HepG2 (cell line): ENCODE measurements around the gene ATOH8. TPM values are rescaled to one million over a fixed set of nuclear protein-coding genes. Genes with fewer than 3 reads are reported as not detected.

ENCODE experiments used
- ATAC-seq: fragments of 200-7000 bp; cut with Tn5 transposase; 3 replicates; pipeline ENCODE4 v1.9.1; 2020; ENCODE audit warnings: mild to moderate bottlenecking, moderate library complexity
- BruUV-seq: library from RNA; stranded (reverse); fragments of 400-500 nt; replicated peaks from 2 replicates; lab custom pipeline; 2021; lab: Mats Ljungman, UMichigan
- CTCF ChIA-PET: fragments of 300-600 bp; formaldehyde crosslinking; extraction: SDS; loops from one replicate; lab custom pipeline; 2021; ENCODE audit warnings: low total read pairs, inconsistent platforms, low intra/inter-chr PET ratio; lab: Yijun Ruan, JAX
- POLR2A ChIA-PET: fragments of 350-600 bp; sonication (Branson Sonifier 250); formaldehyde crosslinking; loops from one replicate; lab custom pipeline; 2020; ENCODE audit warnings: antibody characterized with exemption, inconsistent platforms; lab: Yijun Ruan, JAX
- DNase-seq: peaks from one replicate; pipeline ENCODE4 v3.0.0-alpha.2; 2015; ENCODE audit warnings: low spot score
- FAIRE-seq: peaks from 3 replicates; lab custom pipeline; 2011; peaks lifted over from hg19 to GRCh38; lab: Jason Lieb, UNC
- H2AFZ ChIP-seq: one replicate; pipeline ENCODE4 v1.6.1; 2011; ENCODE audit warnings: low read length, inconsistent platforms
- H3K27ac ChIP-seq: fragments of 300-600 bp; 3 replicates; pipeline ENCODE4 v1.8.0; 2011; ENCODE audit warnings: mixed run types, mild to moderate bottlenecking, mixed read lengths, low read length, inconsistent platforms; ENCODE audit not compliant: insufficient read depth; ENCODE audit errors: extremely low read length
- H3K27me3 ChIP-seq, 2 experiments: fragments of 200-600 bp in 1 of 2; 2 replicates in 1 of 2; 3 replicates in 1 of 2; pipeline versions ENCODE4 v1.6.0 to v1.8.0; 2011; ENCODE audit warnings: low read length in 2 of 2, mild to moderate bottlenecking in 2 of 2, moderate library complexity in 2 of 2, inconsistent platforms in 1 of 2; ENCODE audit not compliant: insufficient read depth in 2 of 2, control insufficient read depth in 1 of 2
- H3K36me3 ChIP-seq, 2 experiments: fragments of 200-600 bp in 1 of 2; replicated peaks in 1 of 2; 2 replicates in 1 of 2; 3 replicates in 1 of 2; pipeline versions ENCODE4 v1.5.1 to v1.8.0; 2011; ENCODE audit warnings: low read length in 2 of 2, inconsistent platforms in 1 of 2; ENCODE audit not compliant: insufficient read depth in 2 of 2, control insufficient read depth in 1 of 2
- H3K4me1 ChIP-seq: 2 replicates; pipeline ENCODE4 v1.5.1; 2012; ENCODE audit warnings: low read length, inconsistent platforms; ENCODE audit not compliant: insufficient read depth
- H3K4me2 ChIP-seq: 2 replicates; pipeline ENCODE4 v1.6.0; 2011; ENCODE audit warnings: low read depth, low read length, inconsistent platforms
- H3K4me3 ChIP-seq, 3 experiments: fragments of 200-600 bp in 1 of 3; sonication (generic), shearing (Covaris generic) in 1 of 3; replicated peaks in 1 of 3; 2 replicates each; pipeline ENCODE4 v1.5.1; 2011 to 2016; ENCODE audit warnings: low read length in 3 of 3, inconsistent platforms in 2 of 3, low read depth in 2 of 3, mild to moderate bottlenecking in 2 of 3, control low read depth in 1 of 3, mixed read lengths in 1 of 3; ENCODE audit not compliant: insufficient read depth in 1 of 3
- H3K79me2 ChIP-seq: one replicate; pipeline ENCODE4 v1.6.1; 2011; ENCODE audit warnings: low read length, inconsistent platforms; ENCODE audit not compliant: insufficient read depth
- H3K9ac ChIP-seq: 2 replicates; pipeline ENCODE4 v1.6.0; 2011; ENCODE audit warnings: mild to moderate bottlenecking, low read depth, low read length, inconsistent platforms; ENCODE audit not compliant: insufficient read depth
- H3K9me3 ChIP-seq: 2 replicates; pipeline ENCODE4 v1.5.1; 2012; ENCODE audit warnings: mild to moderate bottlenecking, low read length
- H4K20me1 ChIP-seq: 2 replicates; pipeline ENCODE4 v1.6.0; 2011; ENCODE audit warnings: inconsistent platforms, mild to moderate bottlenecking, low read length, moderate library complexity; ENCODE audit not compliant: insufficient read depth
- FOSL2 ChIP-seq: sonication (generic); formaldehyde crosslinking; IDR thresholded peaks from 2 replicates; pipeline ENCODE4 v1.4.0; 2020; ENCODE audit warnings: missing genetic modification reagents
- FOXK2 ChIP-seq: fragments of 450-650 bp; IDR thresholded peaks from 2 replicates; pipeline ENCODE4 v1.6.1; 2016
- GPN1 ChIP-seq: sonication (generic); formaldehyde crosslinking; IDR thresholded peaks from 2 replicates; pipeline ENCODE4 v1.5.1; 2020; ENCODE audit warnings: missing genetic modification reagents, borderline replicate concordance
- HES4 ChIP-seq: sonication (generic); formaldehyde crosslinking; IDR thresholded peaks from 2 replicates; pipeline ENCODE4 v1.9.0; 2021; ENCODE audit warnings: mild to moderate bottlenecking, missing genetic modification reagents, borderline replicate concordance
- HNF4G ChIP-seq, 2 experiments: sonication (generic) in 1 of 2; formaldehyde crosslinking in 1 of 2; IDR thresholded peaks; 2 replicates each; pipeline versions ENCODE4 v1.4.0 to v1.6.1; 2011 to 2020; ENCODE audit warnings: borderline replicate concordance in 2 of 2, low read depth in 2 of 2, mild to moderate bottlenecking in 2 of 2, low read length in 1 of 2, missing genetic modification reagents in 1 of 2, moderate library complexity in 1 of 2
- RELA ChIP-seq: sonication (generic); formaldehyde crosslinking; IDR thresholded peaks from 2 replicates; pipeline ENCODE4 v1.4.0; 2020; ENCODE audit warnings: missing genetic modification reagents
- RFXANK ChIP-seq: IDR thresholded peaks from 2 replicates; pipeline ENCODE4 v1.6.1; 2016
- ZNF614 ChIP-seq: IDR thresholded peaks from 2 replicates; pipeline ENCODE4 v1.6.1; 2018; ENCODE audit warnings: missing biosample characterization, missing genetic modification reagents, inconsistent platforms, borderline replicate concordance
- WGBS: methylation state at CpG from one replicate; pipeline ENCODE4 v1.1.6; 2017; ENCODE audit warnings: low lambda C conversion rate; 5-methylcytosine and 5-hydroxymethylcytosine counted together
- in situ Hi-C: cut with HindIII; loops from 2 replicates; pipeline ENCODE4 v1.10.0; 2017; ENCODE audit warnings: low pct_unique_long_range_greater_than_20kb; ENCODE audit not compliant: extremely low pct_ligation_motif_present
- intact Hi-C: fragments of 100-400 bp; cut with micrococcal nuclease; formaldehyde crosslinking; loops from one replicate; pipeline ENCODE4 v1.10.0; 2022; ENCODE audit not compliant: unreplicated experiment
- polyA plus RNA-seq, 8 experiments: library from polyadenylated mRNA; depleted of rRNA in 3 of 8; stranded (reverse) in 7 of 8; unstranded in 1 of 8; fragments of >200 nt; fragmentation: Illumina TruSeq in 4 of 8; extraction: Trizol in 4 of 8; gene quantifications; 2 replicates each; pipeline versions ENCODE4 v1.2.1 to v1.2.3, GENCODE V29; 2011 to 2016; ENCODE audit warnings: low read depth in 4 of 8, missing spikeins in 1 of 8, mixed read lengths in 1 of 8; ENCODE audit not compliant: insufficient read depth in 1 of 8
- total RNA-seq, 5 experiments: library from RNA; depleted of rRNA; stranded (reverse); fragments of >200 nt; fragmentation: Illumina TruSeq; extraction: Trizol; gene quantifications; 2 replicates each; pipeline ENCODE4 v1.2.3, GENCODE V29; 2016; ENCODE audit warnings: low read depth in 1 of 5
- TF ChIP-seq, protein P1 (sequence below): sonication (generic); formaldehyde crosslinking; IDR thresholded peaks from 2 replicates; pipeline ENCODE4 v1.4.0; 2020; ENCODE audit warnings: missing genetic modification reagents, borderline replicate concordance
- TF ChIP-seq, protein P2 (sequence below): sonication (generic); formaldehyde crosslinking; IDR thresholded peaks from 2 replicates; pipeline ENCODE4 v1.8.1; 2023; ENCODE audit warnings: missing genetic modification reagents, inconsistent platforms, borderline replicate concordance

Gene ATOH8
- total and polyA plus RNA-seq, 2 of the 13 experiments (the other 11 are each of a cell fraction or from before 2014, with no cell fraction given) = 0.13 to 0.61 TPM

DNA sequence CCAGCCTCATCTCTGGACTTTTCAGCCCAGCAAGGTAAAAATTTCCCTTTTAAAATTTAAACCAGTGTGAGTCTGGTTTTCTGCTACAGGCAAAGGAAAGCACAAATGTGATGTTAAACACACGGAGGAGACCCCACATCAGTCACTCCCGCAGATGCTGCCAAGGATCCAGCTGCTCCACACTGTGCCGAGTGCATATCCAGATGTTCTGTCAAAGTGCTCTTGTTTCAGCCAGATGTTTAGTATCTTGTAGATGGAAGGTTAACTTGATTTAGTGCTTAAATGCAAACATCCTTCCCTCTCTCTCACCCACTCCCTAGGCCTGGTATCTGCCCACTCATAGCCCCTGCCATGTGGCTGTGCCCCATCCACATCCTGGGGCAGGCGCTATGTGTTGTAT lies 15.8 kb upstream of the ATOH8 start:
- ATAC-seq = no peak
- BruUV-seq = no TSS peak
- no peak for FAIRE-seq
- no peak overlapping the region for H2AFZ ChIP-seq
- WGBS = 66% methylated on average over 4 of the region's 4 CpGs
- H3K4me2 ChIP-seq = no peak overlapping the region
- no peaks in the 10 kb centered on the region for H3K9me3 ChIP-seq
- no peak overlapping the region for H3K9ac ChIP-seq
- H3K36me3 ChIP-seq = no peaks in the 10 kb centered on the region
- intact Hi-C loops = no loop called here
- no peak overlapping the region for H3K4me3 ChIP-seq
- peaks cover 32% of the 10 kb centered on the region for H3K4me1 ChIP-seq
- TF ChIP-seq FOSL2 (CRISPR knock-in tag) = no peak
- TF ChIP-seq HNF4G (IDR thresholded peaks at IDR 0.05; ENCODE audit: borderline replicate concordance, low read depth, low read length) = no peak
- no peak for TF ChIP-seq HNF4G (CRISPR knock-in tag; IDR thresholded peaks at IDR 0.05; ENCODE audit: borderline replicate concordance, low read depth)
- H4K20me1 ChIP-seq = no peaks in the 10 kb centered on the region
- in situ Hi-C loops = loop anchor here (10.0 kb wide), 1 partner anchor 337 kb away; no protein-coding TSS in a partner anchor
- no peak overlapping the region for H3K27ac ChIP-seq
- H3K27me3 ChIP-seq = peaks cover 2 to 26% of the 10 kb centered on the region in 2 experiments; a peak in 3 of 5 replicates
- H3K79me2 ChIP-seq = no peaks in the 10 kb centered on the region
- POLR2A ChIA-PET = no interaction called here
- DNase-seq = no peak
- CTCF ChIA-PET = no interaction called here

DNA sequence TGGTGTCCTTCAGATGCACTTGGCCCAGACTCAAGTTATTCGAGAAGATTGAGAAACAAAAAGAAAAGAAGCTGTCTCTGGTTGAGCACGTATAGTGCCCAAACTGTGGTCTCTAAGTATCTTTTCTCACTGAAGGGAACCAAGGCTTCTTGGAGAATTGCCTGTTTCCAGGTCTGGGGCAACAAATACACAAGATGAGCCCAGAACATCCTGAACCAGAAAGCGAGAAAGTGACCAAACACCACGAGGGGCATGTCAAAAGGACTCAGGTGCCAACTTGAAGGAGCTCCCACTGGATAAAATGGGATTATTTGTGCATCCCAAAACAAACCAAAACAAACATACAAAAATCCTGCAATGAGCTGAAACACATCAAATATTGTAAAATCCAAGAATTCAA lies 13.6 kb upstream of the ATOH8 start:
- no peak overlapping the region for H3K4me3 ChIP-seq
- in situ Hi-C loops (no loop called here), intact Hi-C loops (no loop called here)
- peaks cover 37% of the 10 kb centered on the region for H3K4me1 ChIP-seq
- no peaks in the 10 kb centered on the region for H3K79me2 ChIP-seq
- peaks cover 0 to 9% of the 10 kb centered on the region in 2 experiments; a peak in 2 of 5 replicates for H3K27me3 ChIP-seq
- TF ChIP-seq, protein P1, sequence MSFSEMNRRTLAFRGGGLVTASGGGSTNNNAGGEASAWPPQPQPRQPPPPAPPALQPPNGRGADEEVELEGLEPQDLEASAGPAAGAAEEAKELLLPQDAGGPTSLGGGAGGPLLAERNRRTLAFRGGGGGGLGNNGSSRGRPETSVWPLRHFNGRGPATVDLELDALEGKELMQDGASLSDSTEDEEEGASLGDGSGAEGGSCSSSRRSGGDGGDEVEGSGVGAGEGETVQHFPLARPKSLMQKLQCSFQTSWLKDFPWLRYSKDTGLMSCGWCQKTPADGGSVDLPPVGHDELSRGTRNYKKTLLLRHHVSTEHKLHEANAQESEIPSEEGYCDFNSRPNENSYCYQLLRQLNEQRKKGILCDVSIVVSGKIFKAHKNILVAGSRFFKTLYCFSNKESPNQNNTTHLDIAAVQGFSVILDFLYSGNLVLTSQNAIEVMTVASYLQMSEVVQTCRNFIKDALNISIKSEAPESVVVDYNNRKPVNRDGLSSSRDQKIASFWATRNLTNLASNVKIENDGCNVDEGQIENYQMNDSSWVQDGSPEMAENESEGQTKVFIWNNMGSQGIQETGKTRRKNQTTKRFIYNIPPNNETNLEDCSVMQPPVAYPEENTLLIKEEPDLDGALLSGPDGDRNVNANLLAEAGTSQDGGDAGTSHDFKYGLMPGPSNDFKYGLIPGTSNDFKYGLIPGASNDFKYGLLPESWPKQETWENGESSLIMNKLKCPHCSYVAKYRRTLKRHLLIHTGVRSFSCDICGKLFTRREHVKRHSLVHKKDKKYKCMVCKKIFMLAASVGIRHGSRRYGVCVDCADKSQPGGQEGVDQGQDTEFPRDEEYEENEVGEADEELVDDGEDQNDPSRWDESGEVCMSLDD (CRISPR knock-in tag) = no peak
- TF ChIP-seq RFXANK (CRISPR knock-in tag) (no peak), GPN1 (CRISPR knock-in tag) (no peak), ZNF614 (CRISPR knock-in tag) (no peak), FOXK2 (no peak), HES4 (no peak), RELA (no peak)
- TF ChIP-seq, protein P2, sequence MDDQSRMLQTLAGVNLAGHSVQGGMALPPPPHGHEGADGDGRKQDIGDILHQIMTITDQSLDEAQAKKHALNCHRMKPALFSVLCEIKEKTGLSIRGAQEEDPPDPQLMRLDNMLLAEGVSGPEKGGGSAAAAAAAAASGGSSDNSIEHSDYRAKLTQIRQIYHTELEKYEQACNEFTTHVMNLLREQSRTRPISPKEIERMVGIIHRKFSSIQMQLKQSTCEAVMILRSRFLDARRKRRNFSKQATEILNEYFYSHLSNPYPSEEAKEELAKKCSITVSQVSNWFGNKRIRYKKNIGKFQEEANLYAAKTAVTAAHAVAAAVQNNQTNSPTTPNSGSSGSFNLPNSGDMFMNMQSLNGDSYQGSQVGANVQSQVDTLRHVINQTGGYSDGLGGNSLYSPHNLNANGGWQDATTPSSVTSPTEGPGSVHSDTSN = no peak
- H3K4me2 ChIP-seq = no peak overlapping the region
- no peak overlapping the region for H3K9ac ChIP-seq
- H3K36me3 ChIP-seq = no peaks in the 10 kb centered on the region
- H3K27ac ChIP-seq = no peak overlapping the region
- no peaks in the 10 kb centered on the region for H4K20me1 ChIP-seq
- no peak for FAIRE-seq
- no TSS peak for BruUV-seq
- ATAC-seq = no peak
- WGBS = 65% methylated on average over 4 of the region's 4 CpGs
- POLR2A ChIA-PET = no interaction called here
- CTCF ChIA-PET = no interaction called here
- no peak overlapping the region for H2AFZ ChIP-seq
- no peak for DNase-seq
- no peaks in the 10 kb centered on the region for H3K9me3 ChIP-seq
